D721Med (cell line): ENCODE results near the gene C12orf76.
"Not testable (repeated sequence)": the region's sequence is repeated elsewhere in the genome, so short reads cannot be mapped to it uniquely, and the experiment has no call there.

Source experiments
- DNase-seq: peaks from one replicate; pipeline ENCODE4 v3.0.0; 2011; ENCODE audit warnings: low spot score; ENCODE audit not compliant: insufficient read length
- FAIRE-seq: peaks from 2 replicates; lab custom pipeline; 2011; peaks lifted over from hg19 to GRCh38; lab: Jason Lieb, UNC
- CTCF ChIP-seq: IDR thresholded peaks from 2 replicates; pipeline ENCODE4 v1.5.1; 2012; ENCODE audit warnings: mild to moderate bottlenecking, control low read depth; ENCODE audit not compliant: insufficient read depth; ENCODE audit errors: missing control alignments

Gene C12orf76

GRCh38 chr12:110048242-110049027, at the start of gene C12orf76:
Gene C12orf76, minus strand, starts transcription at chr12:110048522. Its CDS starts 27 bp downstream, at chr12:110048495.
- no peak for TF ChIP-seq CTCF
- DNase-seq (peak; percentile 85), FAIRE-seq (peak; percentile 32)

- no peak for TF ChIP-seq CTCF
- DNase-seq (no peak), FAIRE-seq (no peak)
Observed at GRCh38 chr12:110093631-110094311, 45.4 kb upstream of the C12orf76 start.

GRCh38 chr12:110091136-110091711, 42.9 kb upstream of the C12orf76 start:
- FAIRE-seq (no peak), DNase-seq (no peak)
- TF ChIP-seq CTCF: no peak

GRCh38 chr12:110090266-110091135, 42.2 kb upstream of the C12orf76 start:
- DNase-seq (no peak), FAIRE-seq (no peak)
- no peak for TF ChIP-seq CTCF

- no peak for FAIRE-seq
- TF ChIP-seq CTCF: no peak
- no peak for DNase-seq
Observed at GRCh38 chr12:110088936-110089335, 40.6 kb upstream of the C12orf76 start.

- DNase-seq, FAIRE-seq: not testable (repeated sequence)
Observed at GRCh38 chr12:110088216-110088615, 39.9 kb upstream of the C12orf76 start.
